Mesothelial cell of epicardium (in vitro differentiated cells): ENCODE data around the gene KIAA1328. TPM values are rescaled to one million over a fixed set of nuclear protein-coding genes. Genes with fewer than 3 reads are reported as not detected.

Experiments used
- DNase-seq, 2 experiments: peaks; one replicate each; pipeline ENCODE4 v3.0.0; 2021; ENCODE audit warnings: low spot score in 2 of 2; ENCODE audit not compliant: unreplicated experiment in 2 of 2
- H3K27ac Mint-ChIP-seq: 2 replicates; pipeline ENCODE4 v1.8.0; 2021; ENCODE audit warnings: mixed read lengths
- H3K27me3 Mint-ChIP-seq: 2 replicates; pipeline ENCODE4 v1.8.0; 2021; ENCODE audit warnings: low read depth, mixed read lengths
- H3K36me3 Mint-ChIP-seq: 2 replicates; pipeline ENCODE4 v1.8.0; 2021; ENCODE audit warnings: mixed read lengths
- H3K4me1 Mint-ChIP-seq: 2 replicates; pipeline ENCODE4 v1.8.0; 2021; ENCODE audit warnings: mixed read lengths
- H3K4me3 Mint-ChIP-seq: 2 replicates; pipeline ENCODE4 v1.8.0; 2021; ENCODE audit warnings: mild to moderate bottlenecking, moderate library complexity, mixed read lengths
- H3K9me3 Mint-ChIP-seq: 2 replicates; pipeline ENCODE4 v1.8.0; 2021; ENCODE audit warnings: mixed read lengths
- total RNA-seq: library from RNA; stranded (reverse); gene quantifications from 3 replicates; pipeline ENCODE4 v1.2.1, GENCODE V29; 2021
- TF ChIP-seq, protein P1 (sequence below): fragments of 200-600 bp; sonication (generic); IDR thresholded peaks from one replicate; pipeline ENCODE4 v1.5.0; 2021; ENCODE audit warnings: antibody characterized with exemption; ENCODE audit not compliant: unreplicated experiment

KIAA1328 gene
- total RNA-seq, 1 donor from 2014 or later, result 20.8 TPM

DNA sequence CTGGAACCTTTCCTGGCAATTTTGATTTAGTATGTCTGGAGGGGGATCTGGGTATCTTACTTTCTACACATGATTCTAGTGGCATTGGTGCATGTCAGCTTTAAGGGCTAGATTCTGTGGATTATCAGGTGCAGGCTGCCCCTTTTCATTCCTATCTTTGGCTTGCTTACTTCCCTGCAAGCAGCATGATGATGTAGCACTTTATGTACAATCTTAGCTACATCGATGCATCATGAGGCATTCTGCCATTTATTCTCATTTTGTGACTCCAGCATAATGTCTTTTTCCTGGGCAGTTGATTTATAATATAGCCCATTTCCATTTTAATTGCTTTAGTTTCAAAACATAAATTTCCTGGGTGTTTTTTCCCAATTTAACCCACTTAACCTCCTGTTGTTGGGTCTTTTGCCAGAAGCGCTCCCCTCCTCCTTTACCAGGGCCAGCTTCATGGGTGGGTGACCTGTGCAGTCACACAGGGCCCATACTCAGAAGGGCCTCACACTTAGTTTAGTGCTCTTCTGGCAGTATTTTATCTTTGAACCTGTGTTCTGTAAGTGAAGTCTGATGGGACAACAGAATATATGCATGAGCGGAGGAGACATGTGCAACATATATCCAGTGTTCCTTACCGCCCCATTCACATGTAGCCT, 36.2 kb upstream of the KIAA1328 start:
- H3K27ac Mint-ChIP-seq, result no peak overlapping the region
- H3K4me3 Mint-ChIP-seq, result no peak overlapping the region
- no peaks in the 10 kb centered on the region for H3K4me1 Mint-ChIP-seq
- H3K9me3 Mint-ChIP-seq, result peaks cover 14% of the 10 kb centered on the region
- no peaks in the 10 kb centered on the region for H3K27me3 Mint-ChIP-seq
- TF ChIP-seq, protein P1, sequence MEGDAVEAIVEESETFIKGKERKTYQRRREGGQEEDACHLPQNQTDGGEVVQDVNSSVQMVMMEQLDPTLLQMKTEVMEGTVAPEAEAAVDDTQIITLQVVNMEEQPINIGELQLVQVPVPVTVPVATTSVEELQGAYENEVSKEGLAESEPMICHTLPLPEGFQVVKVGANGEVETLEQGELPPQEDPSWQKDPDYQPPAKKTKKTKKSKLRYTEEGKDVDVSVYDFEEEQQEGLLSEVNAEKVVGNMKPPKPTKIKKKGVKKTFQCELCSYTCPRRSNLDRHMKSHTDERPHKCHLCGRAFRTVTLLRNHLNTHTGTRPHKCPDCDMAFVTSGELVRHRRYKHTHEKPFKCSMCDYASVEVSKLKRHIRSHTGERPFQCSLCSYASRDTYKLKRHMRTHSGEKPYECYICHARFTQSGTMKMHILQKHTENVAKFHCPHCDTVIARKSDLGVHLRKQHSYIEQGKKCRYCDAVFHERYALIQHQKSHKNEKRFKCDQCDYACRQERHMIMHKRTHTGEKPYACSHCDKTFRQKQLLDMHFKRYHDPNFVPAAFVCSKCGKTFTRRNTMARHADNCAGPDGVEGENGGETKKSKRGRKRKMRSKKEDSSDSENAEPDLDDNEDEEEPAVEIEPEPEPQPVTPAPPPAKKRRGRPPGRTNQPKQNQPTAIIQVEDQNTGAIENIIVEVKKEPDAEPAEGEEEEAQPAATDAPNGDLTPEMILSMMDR, result no peak
- no peak for DNase-seq
- H3K36me3 Mint-ChIP-seq, result peaks cover 54% of the 10 kb centered on the region

DNA sequence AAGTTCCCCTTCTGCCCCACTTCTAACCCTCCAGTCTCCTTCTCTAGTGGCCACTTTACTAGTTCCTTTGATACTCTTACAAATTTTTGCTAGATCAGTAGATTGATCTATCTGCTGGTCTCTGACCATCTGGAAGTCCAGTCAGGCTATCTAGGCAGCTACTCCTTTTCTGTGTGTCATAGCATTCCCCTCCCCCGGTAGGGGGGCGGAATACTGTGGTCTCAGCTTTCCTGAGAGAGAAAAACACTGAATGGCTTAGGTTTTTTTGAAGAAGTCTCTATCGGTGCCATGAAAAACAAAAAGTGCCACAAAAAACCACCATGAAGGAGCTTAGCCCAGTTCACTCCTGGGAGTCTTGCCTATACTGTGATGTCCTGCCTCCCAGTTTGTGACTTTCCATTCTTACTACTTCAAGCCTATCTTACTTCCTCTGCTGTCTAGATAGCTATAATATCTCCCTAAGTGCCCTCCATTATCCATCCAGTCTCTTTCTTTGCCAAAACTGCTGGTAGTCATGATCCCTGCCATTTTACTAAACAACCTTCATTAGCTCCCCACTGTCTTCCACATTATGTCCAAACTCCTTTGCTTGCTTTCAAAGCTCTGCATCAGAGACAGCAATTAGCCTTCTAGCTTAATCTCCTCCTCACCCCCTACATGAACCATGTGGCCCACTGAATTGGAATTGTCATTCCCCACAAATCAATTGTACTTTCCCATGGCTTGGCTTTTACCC, 30.0 kb upstream of the KIAA1328 start:
- Mint-ChIP-seq H3K36me3 (peaks cover 65% of the 10 kb centered on the region), H3K9me3 (peaks cover 18% of the 10 kb centered on the region), H3K27ac (no peak overlapping the region), H3K27me3 (no peaks in the 10 kb centered on the region), H3K4me3 (no peak overlapping the region), H3K4me1 (no peaks in the 10 kb centered on the region)
- TF ChIP-seq, protein P1, result no peak
- no peak for DNase-seq

DNA sequence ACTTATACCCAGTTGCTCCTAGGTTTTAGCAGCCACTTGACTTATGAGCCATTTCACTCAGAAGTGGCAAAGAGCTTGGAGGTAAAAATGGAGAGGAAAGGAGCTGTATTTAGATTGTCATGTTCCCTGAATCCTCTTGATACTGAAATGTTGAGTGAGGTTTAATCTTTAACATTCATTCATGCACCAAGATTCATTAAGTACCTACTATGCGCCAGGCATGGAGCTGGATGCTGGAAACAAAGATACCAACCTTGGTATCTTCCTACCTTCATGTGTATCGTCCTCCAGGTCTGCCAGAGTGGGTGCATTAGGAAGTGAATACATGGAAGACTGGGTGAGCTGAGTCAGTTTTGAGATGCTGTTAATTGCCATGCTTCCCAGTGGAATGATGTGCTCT, 23.8 kb upstream of the KIAA1328 start:
- TF ChIP-seq, protein P1, result no peak
- H3K27ac Mint-ChIP-seq, result no peak overlapping the region
- H3K36me3 Mint-ChIP-seq, result peaks cover 54% of the 10 kb centered on the region
- H3K4me1 Mint-ChIP-seq, result peaks cover 2% of the 10 kb centered on the region
- no peak overlapping the region for H3K4me3 Mint-ChIP-seq
- DNase-seq, result no peak
- H3K27me3 Mint-ChIP-seq, result no peaks in the 10 kb centered on the region
- H3K9me3 Mint-ChIP-seq, result peaks cover 18% of the 10 kb centered on the region

DNA sequence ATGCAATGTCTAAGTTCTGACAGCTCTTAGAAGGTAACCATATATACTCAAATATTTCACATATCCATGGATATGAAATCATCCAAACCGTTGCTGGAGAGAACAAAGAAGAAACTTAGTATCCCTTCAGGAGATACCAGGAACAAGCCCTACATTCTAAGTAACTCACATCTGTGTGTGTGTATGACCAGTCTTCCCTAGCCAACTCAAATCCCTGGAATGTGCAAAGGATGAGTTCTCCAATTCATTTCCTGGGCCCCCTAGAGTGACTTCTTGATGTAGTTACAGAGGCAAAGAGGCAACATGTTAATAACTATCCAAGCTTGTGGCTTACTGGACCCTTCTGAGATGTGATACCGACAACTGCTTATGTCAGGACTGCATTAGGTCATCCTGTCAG, 20.2 kb upstream of the KIAA1328 start:
- Mint-ChIP-seq H3K9me3 (peaks cover under 1% of the 10 kb centered on the region), H3K4me3 (no peak overlapping the region), H3K4me1 (peaks cover 2% of the 10 kb centered on the region), H3K36me3 (peaks cover 29% of the 10 kb centered on the region), H3K27me3 (no peaks in the 10 kb centered on the region), H3K27ac (no peak overlapping the region)
- TF ChIP-seq, protein P1, result no peak
- DNase-seq, result no peak

DNA sequence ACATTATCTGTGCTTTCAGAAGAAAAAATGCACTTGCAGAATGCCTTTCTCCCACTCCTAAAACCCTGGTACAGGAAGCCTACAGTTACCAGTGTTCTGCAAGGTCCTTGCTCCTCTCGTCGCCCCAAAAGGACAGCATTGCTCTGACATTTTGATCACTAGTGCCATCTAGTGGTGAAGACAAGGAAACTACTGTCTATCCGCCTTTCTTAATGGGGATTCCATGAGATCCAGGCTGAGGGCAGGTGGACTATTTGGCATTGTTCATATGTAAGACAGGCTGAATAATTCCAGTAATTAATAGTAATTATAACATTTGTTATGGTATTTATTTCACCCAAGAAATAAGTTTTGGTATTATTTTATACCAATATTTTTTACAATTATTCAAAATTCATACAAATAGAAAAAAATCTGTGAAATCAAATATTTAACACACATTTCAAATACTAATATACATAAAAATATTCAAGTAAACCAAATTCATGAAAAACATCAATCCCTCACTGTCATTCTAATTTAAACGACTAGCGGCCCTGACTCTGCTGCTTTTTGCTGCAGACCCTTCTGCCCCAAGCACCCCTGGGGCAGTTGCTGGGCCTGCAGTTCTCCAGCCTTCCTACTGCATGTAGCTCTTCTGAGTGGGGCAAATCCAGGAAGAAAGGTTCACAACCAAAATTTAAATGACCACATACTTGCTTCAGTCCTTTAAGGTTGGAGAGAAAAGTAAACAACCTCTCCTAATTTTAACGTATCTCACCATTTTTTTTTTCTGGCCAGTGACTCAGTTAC, 19.1 kb upstream of the KIAA1328 start:
- H3K4me3 Mint-ChIP-seq, result no peak overlapping the region
- H3K36me3 Mint-ChIP-seq, result peaks cover 24% of the 10 kb centered on the region
- H3K27ac Mint-ChIP-seq, result no peak overlapping the region

More for the DNA sequence above, 19.1 kb upstream of the KIAA1328 start:
- no peak for DNase-seq
- Mint-ChIP-seq H3K9me3 (no peaks in the 10 kb centered on the region), H3K27me3 (no peaks in the 10 kb centered on the region), H3K4me1 (peaks cover 2% of the 10 kb centered on the region)
- TF ChIP-seq, protein P1, result peak; percentile 87
